Colonic mucosa (tissue), 4 donors: ENCODE results near the gene TPM1. TPM values are rescaled to one million over a fixed set of nuclear protein-coding genes. Genes with fewer than 3 reads are reported as not detected.

ENCODE experiments used
- DNase-seq: peaks from one replicate; pipeline ENCODE4 v3.0.0-alpha.2; 2020
- H3K27ac ChIP-seq: fragments of 200-600 bp; one replicate; pipeline ENCODE4 v1.8.0; 2021
- H3K27me3 ChIP-seq: fragments of 200-600 bp; one replicate; pipeline ENCODE4 v1.8.0; 2021
- H3K36me3 ChIP-seq: fragments of 200-600 bp; one replicate; pipeline ENCODE4 v1.8.0; 2021
- H3K4me1 ChIP-seq: fragments of 200-600 bp; one replicate; pipeline ENCODE4 v1.8.0; 2021; ENCODE audit warnings: mild to moderate bottlenecking
- H3K4me3 ChIP-seq: fragments of 200-600 bp; one replicate; pipeline ENCODE4 v1.8.0; 2021
- H3K9ac ChIP-seq, 2 donors: one replicate each; pipeline ENCODE4 v1.7.0; 2013; ENCODE audit warnings: control low read depth in 2 of 2, low read depth in 2 of 2, low read length in 2 of 2
- H3K9me3 ChIP-seq: fragments of 200-600 bp; one replicate; pipeline ENCODE4 v1.8.0; 2021
- CTCF ChIP-seq: fragments of 200-600 bp; IDR thresholded peaks from one replicate; pipeline ENCODE4 v1.8.0; 2022; ENCODE audit warnings: antibody characterized with exemption, mild to moderate bottlenecking
- intact Hi-C: fragments of 100-400 bp; cut with DNase I; formaldehyde crosslinking; loops from one replicate; pipeline ENCODE4 v1.14.1; 2022
- total RNA-seq, 2 donors: library from RNA; stranded (reverse); fragmentation: NEBNext Ultra II Directional in 1 of 2; extraction: Animal tissue kit (Norgen Biotek cat#: 25700) in 1 of 2; gene quantifications; one replicate each; pipeline ENCODE4 v1.2.1, GENCODE V29; 2021
- donor health status: healthy.
- donor health status: DM: no; HTN: no; CAD: no.
- donor health status: DM: no; HTN: no; CAD: no.

The TPM1 gene
- total RNA-seq, 2 donors from 2014 or later: 423 to 769 TPM

- H3K4me1 ChIP-seq: no peaks in the 10 kb centered on the region
- TF ChIP-seq CTCF: no peak
- H3K9ac ChIP-seq: no peak overlapping the region
Measured at GRCh38 chr15:63063164-63063756, 20.7 kb downstream of the TPM1 start.

GRCh38 chr15:63063877-63064409, 21.4 kb downstream of the TPM1 start:
- Histone ChIP-seq H3K27me3 (no peaks in the 10 kb centered on the region), H3K27ac (no peak overlapping the region), H3K4me1 (no peaks in the 10 kb centered on the region), H3K4me3 (no peak overlapping the region), H3K36me3 (peaks cover 60% of the 10 kb centered on the region), H3K9ac (no peak overlapping the region), H3K9me3 (no peaks in the 10 kb centered on the region)
- TF ChIP-seq CTCF: no peak
- intact Hi-C loops: no loop called here
- DNase-seq: no peak

More at GRCh38 chr15:63063164-63063756, 20.7 kb downstream of the TPM1 start:
- intact Hi-C loops: no loop called here
- DNase-seq: no peak
- no peaks in the 10 kb centered on the region for H3K27me3 ChIP-seq
- no peak overlapping the region for H3K27ac ChIP-seq
- H3K4me3 ChIP-seq: no peak overlapping the region
- H3K36me3 ChIP-seq: peaks cover 60% of the 10 kb centered on the region
- no peaks in the 10 kb centered on the region for H3K9me3 ChIP-seq

GRCh38 chr15:63065262-63066221, 23.0 kb downstream of the TPM1 start:
- Histone ChIP-seq H3K27ac (no peak overlapping the region), H3K4me1 (no peaks in the 10 kb centered on the region), H3K9me3 (no peaks in the 10 kb centered on the region), H3K36me3 (peaks cover 53% of the 10 kb centered on the region), H3K9ac (no peak overlapping the region), H3K4me3 (no peak overlapping the region), H3K27me3 (no peaks in the 10 kb centered on the region)
- no peak for TF ChIP-seq CTCF
- intact Hi-C loops: no loop called here
- DNase-seq: no peak

- no peak for DNase-seq
- no peak overlapping the region for H3K27ac ChIP-seq
- no peaks in the 10 kb centered on the region for H3K9me3 ChIP-seq
- no peak for TF ChIP-seq CTCF
- intact Hi-C loops: no loop called here
- H3K27me3 ChIP-seq: no peaks in the 10 kb centered on the region
- H3K9ac ChIP-seq: no peak overlapping the region
- peaks cover 46% of the 10 kb centered on the region for H3K36me3 ChIP-seq
- H3K4me1 ChIP-seq: no peaks in the 10 kb centered on the region
- H3K4me3 ChIP-seq: no peak overlapping the region
Measured at GRCh38 chr15:63066272-63066671, 23.7 kb downstream of the TPM1 start.

- no peak for DNase-seq
- H3K36me3 ChIP-seq: peaks cover 37% of the 10 kb centered on the region
- H3K4me1 ChIP-seq: no peaks in the 10 kb centered on the region
- no peaks in the 10 kb centered on the region for H3K9me3 ChIP-seq
- no peak overlapping the region for H3K4me3 ChIP-seq
- H3K27me3 ChIP-seq: no peaks in the 10 kb centered on the region
- intact Hi-C loops: no loop called here
- no peak for TF ChIP-seq CTCF
- no peak overlapping the region for H3K9ac ChIP-seq
- no peak overlapping the region for H3K27ac ChIP-seq
Measured at GRCh38 chr15:63067306-63067705, 24.8 kb downstream of the TPM1 start.
